Thyroid gland (tissue), 4 donors: Measurements from ENCODE around the gene DNAI1. TPM values are rescaled to one million over a fixed set of nuclear protein-coding genes. Genes with fewer than 3 reads are reported as not detected.

Experiments used
- DNase-seq, 2 donors: peaks; one replicate each; pipeline ENCODE4 v3.0.0-alpha.2; 2019
- H3K27ac ChIP-seq, 3 donors: fragments of 200-600 bp; sonication (generic); 1 replicate in 2 of 3; 2 replicates in 1 of 3; pipeline ENCODE4 v1.5.1; 2016 to 2019; ENCODE audit warnings: mild to moderate bottlenecking in 1 of 3, moderate library complexity in 1 of 3
- H3K27me3 ChIP-seq: fragments of 200-600 bp; sonication (generic); one replicate; pipeline ENCODE4 v1.5.1; 2019
- H3K36me3 ChIP-seq, 2 donors: fragments of 200-600 bp; sonication (generic); one replicate each; pipeline ENCODE4 v1.5.1; 2016 to 2019
- H3K4me1 ChIP-seq, 2 donors: fragments of 200-600 bp; sonication (generic); one replicate each; pipeline ENCODE4 v1.5.1; 2017 to 2019
- H3K4me3 ChIP-seq, 3 donors: fragments of 200-600 bp; sonication (generic); replicated peaks in 1 of 3; 1 replicate in 2 of 3; 2 replicates in 1 of 3; pipeline ENCODE4 v1.5.1; 2016; ENCODE audit warnings: mild to moderate bottlenecking in 1 of 3
- H3K9me3 ChIP-seq: fragments of 200-600 bp; sonication (generic); one replicate; pipeline ENCODE4 v1.5.1; 2017
- CTCF ChIP-seq, 6 experiments: fragments of 200-600 bp in 3 of 6; fragments of 450-650 bp in 3 of 6; sonication (generic) in 3 of 6; IDR thresholded peaks; one replicate each; pipeline ENCODE4 v1.5.1; 2016 to 2019; ENCODE audit warnings: antibody characterized with exemption in 6 of 6, mild to moderate bottlenecking in 2 of 6, inconsistent platforms in 1 of 6, moderate library complexity in 1 of 6
- POLR2A ChIP-seq, 2 donors: fragments of 450-650 bp; IDR thresholded peaks; one replicate each; pipeline ENCODE4 v1.6.1; 2017; ENCODE audit warnings: antibody characterized with exemption in 2 of 2, mild to moderate bottlenecking in 2 of 2, moderate library complexity in 1 of 2
- WGBS, 2 donors: methylation state at CpG; one replicate each; pipeline ENCODE4 v1.1.5; 2017; 5-methylcytosine and 5-hydroxymethylcytosine counted together
- intact Hi-C: fragments of 100-400 bp; cut with DNase I; formaldehyde crosslinking; loops from one replicate; pipeline ENCODE4 v1.15.1; 2023
- total RNA-seq, 4 donors: library from RNA; depleted of rRNA; stranded (reverse); fragments of >200 nt; gene quantifications; one replicate each; pipeline ENCODE4 v1.2.3, GENCODE V29; 2016

DNAI1 gene
- total RNA-seq, 4 donors from 2014 or later, result 0.81 to 0.89 TPM; not detected in 2

GRCh38 chr9:34492051-34492450 is 33.4 kb downstream of the DNAI1 start:
- TF ChIP-seq CTCF (IDR thresholded peaks at IDR 0.05) (no peak), POLR2A (IDR thresholded peaks at IDR 0.05) (no peak)
- Histone ChIP-seq H3K9me3 (no peaks in the 10 kb centered on the region), H3K4me1 (no peaks in the 10 kb centered on the region), H3K27me3 (no peaks in the 10 kb centered on the region), H3K4me3 (no peak overlapping the region), H3K27ac (no peak overlapping the region), H3K36me3 (no peaks in the 10 kb centered on the region)
- WGBS, 2 donors, result 29 to 54% methylated on average over 2 of the region's 2 CpGs
- no peak for DNase-seq
- intact Hi-C loops, result no loop called here

GRCh38 chr9:34493972-34494535 is 35.4 kb downstream of the DNAI1 start:
- no peak for TF ChIP-seq POLR2A (IDR thresholded peaks at IDR 0.05)
- no peak for TF ChIP-seq CTCF (IDR thresholded peaks at IDR 0.05)
- no peaks in the 10 kb centered on the region for H3K27me3 ChIP-seq
- 35 to 39% methylated on average over 7 to 8 of the region's 8 CpGs for WGBS, 2 donors
- H3K4me1 ChIP-seq, result no peaks in the 10 kb centered on the region
- DNase-seq, result peak; percentile 37 to 56
- H3K9me3 ChIP-seq, result no peaks in the 10 kb centered on the region
- intact Hi-C loops, result no loop called here
- H3K4me3 ChIP-seq, result no peak overlapping the region
- H3K36me3 ChIP-seq, result no peaks in the 10 kb centered on the region
- no peak overlapping the region for H3K27ac ChIP-seq

- 81 to 90% methylated on average over 6 of the region's 6 CpGs for WGBS, 2 donors
- H3K36me3 ChIP-seq, result no peaks in the 10 kb centered on the region
- no peaks in the 10 kb centered on the region for H3K9me3 ChIP-seq
- intact Hi-C loops, result no loop called here
- no peaks in the 10 kb centered on the region for H3K27me3 ChIP-seq
- TF ChIP-seq CTCF (IDR thresholded peaks at IDR 0.05) (no peak), POLR2A (IDR thresholded peaks at IDR 0.05) (no peak)
- no peak overlapping the region for H3K4me3 ChIP-seq
- H3K27ac ChIP-seq, result no peak overlapping the region
- H3K4me1 ChIP-seq, result no peaks in the 10 kb centered on the region
- DNase-seq, result no peak
Measured at GRCh38 chr9:34496149-34496712, 37.6 kb downstream of the DNAI1 start.

GRCh38 chr9:34498553-34498952 is 39.9 kb downstream of the DNAI1 start:
- no peaks in the 10 kb centered on the region for H3K36me3 ChIP-seq
- no peak overlapping the region for H3K27ac ChIP-seq
- DNase-seq, result no peak
- no peaks in the 10 kb centered on the region for H3K27me3 ChIP-seq
- H3K4me3 ChIP-seq, result no peak overlapping the region
- intact Hi-C loops, result no loop called here
- peaks cover 9 to 14% of the 10 kb centered on the region in 2 donors for H3K4me1 ChIP-seq
- no peak for TF ChIP-seq POLR2A (IDR thresholded peaks at IDR 0.05)
- TF ChIP-seq CTCF (IDR thresholded peaks at IDR 0.05), result no peak
- WGBS, 2 donors, result 35 to 38% methylated on average over 3 of the region's 3 CpGs
- H3K9me3 ChIP-seq, result no peaks in the 10 kb centered on the region

- Histone ChIP-seq H3K4me3 (no peak overlapping the region), H3K4me1 (peaks cover 9 to 14% of the 10 kb centered on the region in 2 donors), H3K9me3 (no peaks in the 10 kb centered on the region), H3K27me3 (no peaks in the 10 kb centered on the region), H3K36me3 (no peaks in the 10 kb centered on the region), H3K27ac (no peak overlapping the region)
- no peak for DNase-seq
- WGBS, 2 donors, result 74 to 83% methylated on average over 2 of the region's 2 CpGs
- intact Hi-C loops, result no loop called here
- TF ChIP-seq CTCF (IDR thresholded peaks at IDR 0.05) (no peak), POLR2A (IDR thresholded peaks at IDR 0.05) (no peak)
Measured at GRCh38 chr9:34499076-34499475, 40.5 kb downstream of the DNAI1 start.
